Temporal lobe (tissue), 1 donor: ENCODE results near the gene SRMS. TPM values are rescaled to one million over a fixed set of nuclear protein-coding genes. Genes with fewer than 3 reads are reported as not detected.

Experiments
- total RNA-seq: library from RNA; depleted of rRNA; stranded (reverse); fragments of >200 nt; gene quantifications from one replicate; pipeline ENCODE4 v1.2.3, GENCODE V29; 2014

SRMS gene
- total RNA-seq, 1 donor from 2014 or later = not detected

Other genes starting within 250 kb of the SRMS start
- gene CHRNA4, start 186.4 kb downstream of the SRMS start, total RNA-seq = 22.4 TPM
- gene KCNQ2, start 75.1 kb downstream of the SRMS start, total RNA-seq = 136 TPM
- 209 TPM for gene EEF1A2, start 48.7 kb downstream of the SRMS start, total RNA-seq
- 24.1 TPM for gene PPDPF, start 27.0 kb downstream of the SRMS start, total RNA-seq
- not detected for gene PTK6, start 10.4 kb downstream of the SRMS start, total RNA-seq
- 4.4 TPM for gene FNDC11, start 6.4 kb upstream of the SRMS start, total RNA-seq
- 3.4 TPM for gene HELZ2, start 26.5 kb upstream of the SRMS start, total RNA-seq
- gene GMEB2, start 79.4 kb upstream of the SRMS start, total RNA-seq = 5.4 TPM
- 102 TPM for gene STMN3, start 105.7 kb upstream of the SRMS start, total RNA-seq
- 10.6 TPM for gene RTEL1, start 110.6 kb upstream of the SRMS start, total RNA-seq
- gene TNFRSF6B, start 148.9 kb upstream of the SRMS start, total RNA-seq = 0.49 TPM
- 18.7 TPM for gene ARFRP1, start 160.2 kb upstream of the SRMS start, total RNA-seq
- 7.6 TPM for gene ZGPAT, start 160.3 kb upstream of the SRMS start, total RNA-seq
- gene LIME1, start 188.9 kb upstream of the SRMS start, total RNA-seq = 2.7 TPM
- 2.5 TPM for gene SLC2A4RG, start 192.0 kb upstream of the SRMS start, total RNA-seq